ENCODE results near the gene PICALM.

- TF ChIP-seq POLR2AphosphoS5 (IDR thresholded peaks at IDR 0.05; ENCODE audit: borderline replicate concordance, low read depth, low read length): no peak
- TF ChIP-seq EZH2 (IDR thresholded peaks at IDR 0.05): no peak
Measured at GRCh38 chr11:86091086-86091485, 22.2 kb upstream of the PICALM start.
